ENCODE measurements around the gene TMCC3.

- TF ChIP-seq CTCF (conservative IDR thresholded peaks at IDR 0.05; ENCODE audit: low read depth in 2 of 2) (peak; percentile 16 to 17; a peak in 1 of 4 replicates), POLR2AphosphoS5 (IDR thresholded peaks at IDR 0.05; ENCODE audit: low read depth) (no peak), REST (IDR thresholded peaks at IDR 0.05; ENCODE audit: unreplicated experiment) (no peak)
Observed at GRCh38 chr12:94575645-94576403, 74.5 kb downstream of the TMCC3 start.

Data from GM23338 (cell line).